IPS-18c (cell line): ENCODE results near the gene MTARC2.

ENCODE experiments used
- H3K4me3 ChIP-seq: 2 replicates; pipeline ENCODE4 v1.7.0; 2013; ENCODE audit warnings: low read depth, mild to moderate bottlenecking, low read length, moderate library complexity; ENCODE audit not compliant: insufficient read depth
- H3K9me3 ChIP-seq: one replicate; pipeline ENCODE4 v1.6.1; 2013; ENCODE audit warnings: mild to moderate bottlenecking, low read length, moderate library complexity; ENCODE audit not compliant: control insufficient read depth, insufficient read depth

The MTARC2 gene

GRCh38 chr1:220754918-220755295 lies 6.8 kb downstream of the MTARC2 start:
- Histone ChIP-seq H3K4me3 (no peak overlapping the region), H3K9me3 (no peaks in the 10 kb centered on the region)

- Histone ChIP-seq H3K4me3 (no peak overlapping the region), H3K9me3 (no peaks in the 10 kb centered on the region)
Measured at GRCh38 chr1:220755309-220755708, 7.2 kb downstream of the MTARC2 start.

GRCh38 chr1:220757441-220757840 lies 9.3 kb downstream of the MTARC2 start:
- no peak overlapping the region for H3K4me3 ChIP-seq

GRCh38 chr1:220759147-220759546 lies 11.0 kb downstream of the MTARC2 start:
- H3K9me3 ChIP-seq = no peaks in the 10 kb centered on the region
- no peak overlapping the region for H3K4me3 ChIP-seq

More at GRCh38 chr1:220757441-220757840, 9.3 kb downstream of the MTARC2 start:
- no peaks in the 10 kb centered on the region for H3K9me3 ChIP-seq

GRCh38 chr1:220761688-220762427 lies 13.7 kb downstream of the MTARC2 start:
- no peaks in the 10 kb centered on the region for H3K9me3 ChIP-seq
- no peak overlapping the region for H3K4me3 ChIP-seq

GRCh38 chr1:220764757-220765156 lies 16.6 kb downstream of the MTARC2 start:
- no peak overlapping the region for H3K4me3 ChIP-seq

GRCh38 chr1:220767312-220768125 lies 19.4 kb downstream of the MTARC2 start:
- Histone ChIP-seq H3K4me3 (no peak overlapping the region), H3K9me3 (no peaks in the 10 kb centered on the region)

More at GRCh38 chr1:220764757-220765156, 16.6 kb downstream of the MTARC2 start:
- no peaks in the 10 kb centered on the region for H3K9me3 ChIP-seq

GRCh38 chr1:220768126-220768601 lies 20.0 kb downstream of the MTARC2 start:
- H3K9me3 ChIP-seq = no peaks in the 10 kb centered on the region
- H3K4me3 ChIP-seq = no peak overlapping the region

- H3K4me3 ChIP-seq = no peak overlapping the region
- no peaks in the 10 kb centered on the region for H3K9me3 ChIP-seq
Measured at GRCh38 chr1:220769205-220769604, 21.1 kb downstream of the MTARC2 start.

GRCh38 chr1:220770245-220770913 lies 22.3 kb downstream of the MTARC2 start:
- Histone ChIP-seq H3K4me3 (no peak overlapping the region), H3K9me3 (no peaks in the 10 kb centered on the region)

- Histone ChIP-seq H3K4me3 (no peak overlapping the region), H3K9me3 (no peaks in the 10 kb centered on the region)
Measured at GRCh38 chr1:220772846-220773245, 24.7 kb downstream of the MTARC2 start.

GRCh38 chr1:220775240-220775853 lies 27.2 kb downstream of the MTARC2 start:
- H3K9me3 ChIP-seq = no peaks in the 10 kb centered on the region
- H3K4me3 ChIP-seq = no peak overlapping the region

- H3K9me3 ChIP-seq = no peaks in the 10 kb centered on the region
- H3K4me3 ChIP-seq = no peak overlapping the region
Measured at GRCh38 chr1:220776254-220776653, 28.1 kb downstream of the MTARC2 start.

- no peaks in the 10 kb centered on the region for H3K9me3 ChIP-seq
Measured at GRCh38 chr1:220776720-220777326, 28.7 kb downstream of the MTARC2 start.

GRCh38 chr1:220783453-220783852 lies 35.3 kb downstream of the MTARC2 start:
- H3K9me3 ChIP-seq = no peaks in the 10 kb centered on the region
- H3K4me3 ChIP-seq = no peak overlapping the region

More at GRCh38 chr1:220776720-220777326, 28.7 kb downstream of the MTARC2 start:
- H3K4me3 ChIP-seq = no peak overlapping the region

GRCh38 chr1:220784751-220785150 lies 36.6 kb downstream of the MTARC2 start:
- no peak overlapping the region for H3K4me3 ChIP-seq

More at GRCh38 chr1:220784751-220785150, 36.6 kb downstream of the MTARC2 start:
- no peaks in the 10 kb centered on the region for H3K9me3 ChIP-seq
